Stimulated activated CD8-positive, alpha-beta memory T cell treated with anti-CD3 and anti-CD28 coated beads, Interleukin-4, amount 100 ng/mL, for 48 hours (primary cell): ENCODE measurements around the gene PIK3R1.
"Not testable (repeated sequence)": the region's sequence is repeated elsewhere in the genome, so short reads cannot be mapped to it uniquely, and the experiment has no call there.

Experiments used
- DNase-seq: peaks from one replicate; pipeline ENCODE4 v3.0.0-alpha.2; 2020

Gene PIK3R1

GRCh38 chr5:68227532-68228160, 12.1 kb downstream of the PIK3R1 start:
- no peak for DNase-seq

GRCh38 chr5:68229416-68229815, 13.9 kb downstream of the PIK3R1 start:
- no peak for DNase-seq

- no peak for DNase-seq
Observed at GRCh38 chr5:68230285-68230684, 14.7 kb downstream of the PIK3R1 start.

- no peak for DNase-seq
Observed at GRCh38 chr5:68231414-68232076, 16.0 kb downstream of the PIK3R1 start.

GRCh38 chr5:68232277-68232676, 16.7 kb downstream of the PIK3R1 start:
- DNase-seq = no peak

- no peak for DNase-seq
Observed at GRCh38 chr5:68233075-68233474, 17.5 kb downstream of the PIK3R1 start.

- DNase-seq = not testable (repeated sequence)
Observed at GRCh38 chr5:68235229-68235628, 19.7 kb downstream of the PIK3R1 start.

- no peak for DNase-seq
Observed at GRCh38 chr5:68237715-68238114, 22.2 kb downstream of the PIK3R1 start.

GRCh38 chr5:68239487-68239886, 23.9 kb downstream of the PIK3R1 start:
- peak; percentile 87 for DNase-seq

- no peak for DNase-seq
Observed at GRCh38 chr5:68240202-68240601, 24.6 kb downstream of the PIK3R1 start.

- DNase-seq = no peak
Observed at GRCh38 chr5:68240771-68241170, 25.2 kb downstream of the PIK3R1 start.

- no peak for DNase-seq
Observed at GRCh38 chr5:68242743-68243142, 27.2 kb downstream of the PIK3R1 start.

GRCh38 chr5:68243251-68243650, 27.7 kb downstream of the PIK3R1 start:
- no peak for DNase-seq

- DNase-seq = no peak
Observed at GRCh38 chr5:68243681-68244080, 28.1 kb downstream of the PIK3R1 start.

- DNase-seq = no peak
Observed at GRCh38 chr5:68245319-68245718, 29.8 kb downstream of the PIK3R1 start.

GRCh38 chr5:68246802-68247201, 31.2 kb downstream of the PIK3R1 start:
- no peak for DNase-seq

GRCh38 chr5:68247627-68248026, 32.1 kb downstream of the PIK3R1 start:
- DNase-seq = no peak

- no peak for DNase-seq
Observed at GRCh38 chr5:68248896-68249295, 33.3 kb downstream of the PIK3R1 start.

- no peak for DNase-seq
Observed at GRCh38 chr5:68249520-68249919, 34.0 kb downstream of the PIK3R1 start.

GRCh38 chr5:68250661-68251298, 35.2 kb downstream of the PIK3R1 start:
- DNase-seq = no peak

GRCh38 chr5:68251386-68251785, 35.8 kb downstream of the PIK3R1 start:
- peak; percentile 75 for DNase-seq

- DNase-seq = no peak
Observed at GRCh38 chr5:68251804-68252522, 36.4 kb downstream of the PIK3R1 start.
